Cortex of kidney (tissue), 1 donor: Measurements from ENCODE around the gene SLC16A6.
"Not testable (repeated sequence)": the region's sequence is repeated elsewhere in the genome, so short reads cannot be mapped to it uniquely, and the experiment has no call there.

Source experiments
- DNase-seq: peaks from one replicate; lab custom pipeline; 2025; lab: John Stamatoyannopoulos, UW

The SLC16A6 gene

GRCh38 chr17:68289936-68290267 lies 1.0 kb downstream of the SLC16A6 start:
- no peak for DNase-seq

- DNase-seq: no peak
Observed at GRCh38 chr17:68289473-68289872, 1.5 kb downstream of the SLC16A6 start.

GRCh38 chr17:68288804-68289203 lies 2.1 kb downstream of the SLC16A6 start:
- no peak for DNase-seq

- DNase-seq: no peak
Observed at GRCh38 chr17:68288375-68288774, 2.6 kb downstream of the SLC16A6 start.

- DNase-seq: not testable (repeated sequence)
Observed at GRCh38 chr17:68281965-68282364, 9.0 kb downstream of the SLC16A6 start.

GRCh38 chr17:68277807-68278206 lies 13.1 kb downstream of the SLC16A6 start:
- no peak for DNase-seq

GRCh38 chr17:68276339-68276738 lies 14.6 kb downstream of the SLC16A6 start:
- not testable (repeated sequence) for DNase-seq

GRCh38 chr17:68273722-68274121 lies 17.2 kb downstream of the SLC16A6 start:
- no peak for DNase-seq

- DNase-seq: not testable (repeated sequence)
Observed at GRCh38 chr17:68265833-68266232, 25.1 kb downstream of the SLC16A6 start.

GRCh38 chr17:68263101-68263681 lies 27.7 kb downstream of the SLC16A6 start:
- not testable (repeated sequence) for DNase-seq

- not testable (repeated sequence) for DNase-seq
Observed at GRCh38 chr17:68262467-68262866, 28.5 kb downstream of the SLC16A6 start.

GRCh38 chr17:68260051-68260762 lies 30.7 kb downstream of the SLC16A6 start:
- no peak for DNase-seq

- not testable (repeated sequence) for DNase-seq
Observed at GRCh38 chr17:68259648-68259951, 31.3 kb downstream of the SLC16A6 start.

- peak; percentile 23 for DNase-seq
Observed at GRCh38 chr17:68258890-68259647, 31.9 kb downstream of the SLC16A6 start.

- DNase-seq: no peak
Observed at GRCh38 chr17:68257934-68258333, 33.0 kb downstream of the SLC16A6 start.

- not testable (repeated sequence) for DNase-seq
Observed at GRCh38 chr17:68256701-68257100, 34.2 kb downstream of the SLC16A6 start.

- DNase-seq: no peak
Observed at GRCh38 chr17:68255731-68256538, 35.0 kb downstream of the SLC16A6 start.

GRCh38 chr17:68255151-68255550 lies 35.8 kb downstream of the SLC16A6 start:
- DNase-seq: no peak

- DNase-seq: not testable (repeated sequence)
Observed at GRCh38 chr17:68253426-68253825, 37.5 kb downstream of the SLC16A6 start.

- DNase-seq: no peak
Observed at GRCh38 chr17:68249354-68249765, 41.6 kb downstream of the SLC16A6 start.

GRCh38 chr17:68248891-68249290 lies 42.0 kb downstream of the SLC16A6 start:
- DNase-seq: no peak

- DNase-seq: no peak
Observed at GRCh38 chr17:68248199-68248825, 42.6 kb downstream of the SLC16A6 start.
